H1 (cell line): ENCODE measurements around the gene CCDC9B. TPM values are rescaled to one million over a fixed set of nuclear protein-coding genes. Genes with fewer than 3 reads are reported as not detected.

Experiments
- BACH1 ChIP-seq: IDR thresholded peaks from 2 replicates; pipeline ENCODE4 v1.6.1; 2012; ENCODE audit warnings: low read length, improper control_type of control experiment
- CHD7 ChIP-seq: fragments of 300-600 bp; sonication (generic); IDR thresholded peaks from 2 replicates; pipeline ENCODE4 v1.7.1; 2012; ENCODE audit warnings: low read length, moderate library complexity, mild to moderate bottlenecking, inconsistent platforms; ENCODE audit not compliant: insufficient replicate concordance
- CTBP2 ChIP-seq: IDR thresholded peaks from 2 replicates; pipeline ENCODE4 v1.7.0; 2011; ENCODE audit warnings: borderline replicate concordance, mild to moderate bottlenecking, moderate library complexity, mixed read lengths, low read length; ENCODE audit not compliant: insufficient read depth, insufficient read length
- EGR1 ChIP-seq: IDR thresholded peaks from 2 replicates; pipeline ENCODE4 v1.6.1; 2011; ENCODE audit warnings: low read depth, low read length, borderline replicate concordance
- EP300 ChIP-seq, 2 experiments: IDR thresholded peaks; 1 replicate in 1 of 2; 2 replicates in 1 of 2; pipeline ENCODE4 v1.6.1; 2011 to 2012; ENCODE audit warnings: low read depth in 2 of 2, low read length in 2 of 2, mild to moderate bottlenecking in 2 of 2, borderline replicate concordance in 1 of 2, inconsistent platforms in 1 of 2, moderate library complexity in 1 of 2
- MAX ChIP-seq: IDR thresholded peaks from 2 replicates; pipeline ENCODE4 v1.6.1; 2012; ENCODE audit warnings: inconsistent platforms
- NRF1 ChIP-seq: IDR thresholded peaks from 2 replicates; pipeline ENCODE4 v1.6.1; 2011; ENCODE audit warnings: mild to moderate bottlenecking, low read depth, low read length, improper control_type of control experiment
- RXRA ChIP-seq: IDR thresholded peaks from 2 replicates; pipeline ENCODE4 v1.6.1; 2011; ENCODE audit warnings: low read depth, mild to moderate bottlenecking, low read length, moderate library complexity; ENCODE audit not compliant: insufficient read depth
- SAP30 ChIP-seq: fragments of 300-600 bp; sonication (generic); IDR thresholded peaks from 2 replicates; pipeline ENCODE4 v1.7.1; 2012; ENCODE audit warnings: low read length, moderate library complexity, mild to moderate bottlenecking, inconsistent platforms; ENCODE audit not compliant: insufficient read depth, insufficient replicate concordance
- SRF ChIP-seq: IDR thresholded peaks from 2 replicates; pipeline ENCODE4 v1.6.1; 2011; ENCODE audit warnings: mild to moderate bottlenecking, low read depth, low read length, moderate library complexity
- TCF12 ChIP-seq: IDR thresholded peaks from 2 replicates; pipeline ENCODE4 v1.6.1; 2011; ENCODE audit warnings: low read depth, mild to moderate bottlenecking, low read length
- TEAD4 ChIP-seq: IDR thresholded peaks from 2 replicates; pipeline ENCODE4 v1.6.1; 2012; ENCODE audit warnings: low read depth, low read length, inconsistent platforms, mixed read lengths
- polyA plus RNA-seq, 7 experiments: library from polyadenylated mRNA; depleted of rRNA in 3 of 7; stranded (reverse) in 5 of 7; unstranded in 2 of 7; fragments of >200 nt in 5 of 7; fragments of 200-250 nt in 2 of 7; gene quantifications; 1 replicate in 5 of 7; 2 replicates in 1 of 7; 4 replicates in 1 of 7; pipeline versions ENCODE4 v1.2.1 to v1.2.3, GENCODE V29; 2011 to 2013; ENCODE audit warnings: missing spikeins in 2 of 7, mixed read lengths in 2 of 7
- total RNA-seq: library from RNA; stranded (reverse); fragmentation: NEBNext Ultra II Directional; extraction: Animal tissue kit (Norgen Biotek cat#: 25700); gene quantifications from 2 replicates; pipeline ENCODE4 v1.2.1, GENCODE V29; 2021

The CCDC9B gene
- total and polyA plus RNA-seq, 2 of the 8 experiments (the other 6 are each of a cell fraction or from before 2014, with no cell fraction given), result 0.45 to 0.78 TPM

GRCh38 chr15:40317580-40317979 lies 23.2 kb downstream of the CCDC9B start (continued):
- TF ChIP-seq CHD7 (no peak), EP300 (IDR thresholded peaks at IDR 0.05; ENCODE audit: borderline replicate concordance in 1 of 2, low read depth in 2 of 2, low read length in 2 of 2) (no peak), TEAD4 (no peak), CTBP2 (no peak), MAX (no peak), RXRA (no peak), TCF12 (no peak), EGR1 (no peak), NRF1 (no peak), BACH1 (no peak), SAP30 (no peak), SRF (no peak)
